ENCODE measurements around the gene ATRX. TPM values are rescaled to one million over a fixed set of nuclear protein-coding genes. Genes with fewer than 3 reads are reported as not detected.

The ATRX gene
- total RNA-seq, 1 experiment from 2014 or later = 92.5 TPM

- no peaks in the 10 kb centered on the region for H3K9me3 ChIP-seq (ENCODE audit: low read length)
- H3K36me3 ChIP-seq (ENCODE audit: insufficient read depth, low read length) = peaks cover 7% of the 10 kb centered on the region
- 0 out of 2 replicates have a peak, but pooled peaks cover 3% of the 10 kb centered on the region for H3K79me2 ChIP-seq (ENCODE audit: low read length)
- H3K9ac ChIP-seq (ENCODE audit: low read length) = no peak overlapping the region
- H3K27me3 ChIP-seq (ENCODE audit: low read length) = no peaks in the 10 kb centered on the region
- no peak for DNase-seq
- no peaks in the 10 kb centered on the region for H3K9me2 ChIP-seq (replicated peaks; ENCODE audit: insufficient read depth, low read length)
- H3K27ac ChIP-seq (ENCODE audit: low read length) = no peak overlapping the region
- peaks cover 9% of the 10 kb centered on the region; the same call in 1 of the 2 replicates for H3K4me1 ChIP-seq (ENCODE audit: low read length)
- H2AFZ ChIP-seq (ENCODE audit: low read length) = no peak overlapping the region
- H3K4me2 ChIP-seq (ENCODE audit: low read depth, low read length, poor library complexity, severe bottlenecking) = no peak overlapping the region
- no peak overlapping the region for H3K4me3 ChIP-seq (ENCODE audit: low read length)
- no peaks in the 10 kb centered on the region for H4K20me1 ChIP-seq (ENCODE audit: insufficient read depth, low read depth, low read length)
Measured at GRCh38 chrX:77597511-77597910, 188.5 kb downstream of the ATRX start.

GRCh38 chrX:77597090-77597489 lies 188.9 kb downstream of the ATRX start:
- H3K9ac ChIP-seq (ENCODE audit: low read length) = no peak overlapping the region
- H3K27ac ChIP-seq (ENCODE audit: low read length) = no peak overlapping the region
- no peaks in the 10 kb centered on the region for H3K9me3 ChIP-seq (ENCODE audit: low read length)
- H3K4me2 ChIP-seq (ENCODE audit: low read depth, low read length, poor library complexity, severe bottlenecking) = no peak overlapping the region
- no peaks in the 10 kb centered on the region for H3K9me2 ChIP-seq (replicated peaks; ENCODE audit: insufficient read depth, low read length)
- no peaks in the 10 kb centered on the region for H4K20me1 ChIP-seq (ENCODE audit: insufficient read depth, low read depth, low read length)
- 0 out of 2 replicates have a peak, but pooled peaks cover 3% of the 10 kb centered on the region for H3K79me2 ChIP-seq (ENCODE audit: low read length)
- no peak for DNase-seq
- H3K4me1 ChIP-seq (ENCODE audit: low read length) = peaks cover 9% of the 10 kb centered on the region; the same call in 1 of the 2 replicates
- peaks cover 7% of the 10 kb centered on the region for H3K36me3 ChIP-seq (ENCODE audit: insufficient read depth, low read length)
- H3K4me3 ChIP-seq (ENCODE audit: low read length) = no peak overlapping the region
- H3K27me3 ChIP-seq (ENCODE audit: low read length) = no peaks in the 10 kb centered on the region
- H2AFZ ChIP-seq (ENCODE audit: low read length) = no peak overlapping the region

GRCh38 chrX:77595848-77596247 lies 190.2 kb downstream of the ATRX start:
- Histone ChIP-seq H3K36me3 (ENCODE audit: insufficient read depth, low read length) (peaks cover 7% of the 10 kb centered on the region), H3K9me3 (ENCODE audit: low read length) (no peaks in the 10 kb centered on the region), H3K4me1 (ENCODE audit: low read length) (peaks cover 9% of the 10 kb centered on the region; the same call in 1 of the 2 replicates), H3K4me3 (ENCODE audit: low read length) (no peak overlapping the region), H2AFZ (ENCODE audit: low read length) (no peak overlapping the region), H3K79me2 (ENCODE audit: low read length) (0 out of 2 replicates have a peak, but pooled peaks cover 3% of the 10 kb centered on the region), H3K4me2 (ENCODE audit: low read depth, low read length, poor library complexity, severe bottlenecking) (no peak overlapping the region), H3K9me2 (replicated peaks; ENCODE audit: insufficient read depth, low read length) (no peaks in the 10 kb centered on the region), H3K27ac (ENCODE audit: low read length) (no peak overlapping the region), H3K9ac (ENCODE audit: low read length) (no peak overlapping the region), H3K27me3 (ENCODE audit: low read length) (no peaks in the 10 kb centered on the region), H4K20me1 (ENCODE audit: insufficient read depth, low read depth, low read length) (no peaks in the 10 kb centered on the region)
- no peak for DNase-seq

GRCh38 chrX:77572322-77572721 lies 213.7 kb downstream of the ATRX start:
- no peak overlapping the region for H2AFZ ChIP-seq (ENCODE audit: low read length)
- no peaks in the 10 kb centered on the region; the same call in 1 of the 2 replicates for H3K9me3 ChIP-seq (ENCODE audit: low read length)
- H3K9me2 ChIP-seq (replicated peaks; ENCODE audit: insufficient read depth, low read length) = no peaks in the 10 kb centered on the region
- no peak overlapping the region for H3K9ac ChIP-seq (ENCODE audit: low read length)
- peaks cover 11% of the 10 kb centered on the region; the same call in 1 of the 2 replicates for H3K79me2 ChIP-seq (ENCODE audit: low read length)
- H3K27me3 ChIP-seq (ENCODE audit: low read length) = no peaks in the 10 kb centered on the region
- no peak overlapping the region for H3K4me2 ChIP-seq (ENCODE audit: low read depth, low read length, poor library complexity, severe bottlenecking)
- H3K4me1 ChIP-seq (ENCODE audit: low read length) = no peaks in the 10 kb centered on the region
- H3K36me3 ChIP-seq (ENCODE audit: insufficient read depth, low read length) = peaks cover 18% of the 10 kb centered on the region
- no peak for DNase-seq
- no peak overlapping the region for H3K4me3 ChIP-seq (ENCODE audit: low read length)
- no peak overlapping the region for H3K27ac ChIP-seq (ENCODE audit: low read length)
- no peaks in the 10 kb centered on the region for H4K20me1 ChIP-seq (ENCODE audit: insufficient read depth, low read depth, low read length)

- H3K36me3 ChIP-seq (ENCODE audit: insufficient read depth, low read length) = peaks cover 7% of the 10 kb centered on the region
- H3K27ac ChIP-seq (ENCODE audit: low read length) = no peak overlapping the region
- H3K9ac ChIP-seq (ENCODE audit: low read length) = no peak overlapping the region
- no peaks in the 10 kb centered on the region for H4K20me1 ChIP-seq (ENCODE audit: insufficient read depth, low read depth, low read length)
- H3K79me2 ChIP-seq (ENCODE audit: low read length) = peaks cover 11% of the 10 kb centered on the region; the same call in 1 of the 2 replicates
- H2AFZ ChIP-seq (ENCODE audit: low read length) = no peak overlapping the region
- DNase-seq = no peak
- H3K4me3 ChIP-seq (ENCODE audit: low read length) = no peak overlapping the region
- no peak overlapping the region for H3K4me2 ChIP-seq (ENCODE audit: low read depth, low read length, poor library complexity, severe bottlenecking)
- H3K27me3 ChIP-seq (ENCODE audit: low read length) = no peaks in the 10 kb centered on the region
- H3K4me1 ChIP-seq (ENCODE audit: low read length) = no peaks in the 10 kb centered on the region
- H3K9me2 ChIP-seq (replicated peaks; ENCODE audit: insufficient read depth, low read length) = no peaks in the 10 kb centered on the region
- no peaks in the 10 kb centered on the region; the same call in 1 of the 2 replicates for H3K9me3 ChIP-seq (ENCODE audit: low read length)
Measured at GRCh38 chrX:77565278-77565677, 220.7 kb downstream of the ATRX start.

GRCh38 chrX:77564823-77565222 lies 221.2 kb downstream of the ATRX start:
- Histone ChIP-seq H3K4me3 (ENCODE audit: low read length) (no peak overlapping the region), H3K36me3 (ENCODE audit: insufficient read depth, low read length) (peaks cover 4% of the 10 kb centered on the region; the same call in 1 of the 2 replicates), H2AFZ (ENCODE audit: low read length) (no peak overlapping the region), H3K9ac (ENCODE audit: low read length) (no peak overlapping the region), H3K9me3 (ENCODE audit: low read length) (no peaks in the 10 kb centered on the region; the same call in 1 of the 2 replicates), H3K27me3 (ENCODE audit: low read length) (no peaks in the 10 kb centered on the region), H3K9me2 (replicated peaks; ENCODE audit: insufficient read depth, low read length) (no peaks in the 10 kb centered on the region), H3K79me2 (ENCODE audit: low read length) (peaks cover 11% of the 10 kb centered on the region; the same call in 1 of the 2 replicates), H4K20me1 (ENCODE audit: insufficient read depth, low read depth, low read length) (no peaks in the 10 kb centered on the region), H3K4me1 (ENCODE audit: low read length) (no peaks in the 10 kb centered on the region), H3K4me2 (ENCODE audit: low read depth, low read length, poor library complexity, severe bottlenecking) (no peak overlapping the region), H3K27ac (ENCODE audit: low read length) (no peak overlapping the region)
- no peak for DNase-seq

- no peaks in the 10 kb centered on the region for H3K27me3 ChIP-seq (ENCODE audit: low read length)
- H4K20me1 ChIP-seq (ENCODE audit: insufficient read depth, low read depth, low read length) = no peaks in the 10 kb centered on the region
- no peak overlapping the region for H2AFZ ChIP-seq (ENCODE audit: low read length)
- H3K36me3 ChIP-seq (ENCODE audit: insufficient read depth, low read length) = no peaks in the 10 kb centered on the region; the same call in 1 of the 2 replicates
- no peaks in the 10 kb centered on the region for H3K79me2 ChIP-seq (ENCODE audit: low read length)
- no peak for DNase-seq
- no peak overlapping the region for H3K9ac ChIP-seq (ENCODE audit: low read length)
- no peak overlapping the region for H3K27ac ChIP-seq (ENCODE audit: low read length)
- H3K9me2 ChIP-seq (replicated peaks; ENCODE audit: insufficient read depth, low read length) = no peaks in the 10 kb centered on the region
- H3K4me1 ChIP-seq (ENCODE audit: low read length) = no peaks in the 10 kb centered on the region
- H3K4me3 ChIP-seq (ENCODE audit: low read length) = no peak overlapping the region
- H3K4me2 ChIP-seq (ENCODE audit: low read depth, low read length, poor library complexity, severe bottlenecking) = no peak overlapping the region
- H3K9me3 ChIP-seq (ENCODE audit: low read length) = no peaks in the 10 kb centered on the region; the same call in 1 of the 2 replicates
Measured at GRCh38 chrX:77561372-77561771, 224.6 kb downstream of the ATRX start.

- Histone ChIP-seq H3K36me3 (ENCODE audit: insufficient read depth, low read length) (no peaks in the 10 kb centered on the region; the same call in 1 of the 2 replicates), H3K9ac (ENCODE audit: low read length) (no peak overlapping the region), H4K20me1 (ENCODE audit: insufficient read depth, low read depth, low read length) (no peaks in the 10 kb centered on the region), H3K79me2 (ENCODE audit: low read length) (peaks cover 5% of the 10 kb centered on the region; the same call in 1 of the 2 replicates), H3K27me3 (ENCODE audit: low read length) (no peaks in the 10 kb centered on the region), H3K4me3 (ENCODE audit: low read length) (no peak overlapping the region), H2AFZ (ENCODE audit: low read length) (no peak overlapping the region), H3K4me2 (ENCODE audit: low read depth, low read length, poor library complexity, severe bottlenecking) (no peak overlapping the region), H3K27ac (ENCODE audit: low read length) (no peak overlapping the region), H3K9me3 (ENCODE audit: low read length) (no peaks in the 10 kb centered on the region), H3K9me2 (replicated peaks; ENCODE audit: insufficient read depth, low read length) (no peaks in the 10 kb centered on the region), H3K4me1 (ENCODE audit: low read length) (no peaks in the 10 kb centered on the region)
- DNase-seq = no peak
Measured at GRCh38 chrX:77556276-77556675, 229.7 kb downstream of the ATRX start.
